ENCODE results near the gene ZNF223.

ZNF223 gene

DNA sequence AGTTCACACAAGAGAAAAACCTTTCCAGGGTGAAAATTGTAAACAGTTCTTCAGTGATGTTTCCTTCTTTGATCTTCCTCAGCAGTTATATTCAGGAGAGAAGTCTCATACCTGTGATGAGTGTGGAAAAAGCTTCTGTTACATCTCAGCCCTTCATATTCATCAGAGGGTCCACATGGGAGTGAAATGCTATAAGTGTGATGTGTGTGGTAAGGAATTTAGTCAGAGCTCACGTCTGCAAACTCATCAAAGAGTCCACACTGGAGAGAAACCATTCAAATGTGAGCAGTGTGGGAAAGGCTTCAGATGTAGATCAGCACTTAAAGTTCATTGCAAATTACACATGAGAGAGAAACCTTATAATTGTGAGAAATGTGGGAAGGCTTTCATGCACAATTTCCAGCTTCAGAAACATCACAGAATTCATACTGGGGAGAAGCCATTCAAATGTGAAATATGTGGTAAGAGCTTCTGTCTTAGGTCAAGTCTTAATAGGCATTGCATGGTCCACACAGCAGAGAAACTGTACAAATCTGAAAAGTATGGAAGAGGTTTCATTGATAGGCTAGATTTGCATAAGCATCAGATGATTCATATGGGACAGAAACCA, 19.7 kb upstream of the ZNF223 start:
- TF ChIP-seq, protein P1, sequence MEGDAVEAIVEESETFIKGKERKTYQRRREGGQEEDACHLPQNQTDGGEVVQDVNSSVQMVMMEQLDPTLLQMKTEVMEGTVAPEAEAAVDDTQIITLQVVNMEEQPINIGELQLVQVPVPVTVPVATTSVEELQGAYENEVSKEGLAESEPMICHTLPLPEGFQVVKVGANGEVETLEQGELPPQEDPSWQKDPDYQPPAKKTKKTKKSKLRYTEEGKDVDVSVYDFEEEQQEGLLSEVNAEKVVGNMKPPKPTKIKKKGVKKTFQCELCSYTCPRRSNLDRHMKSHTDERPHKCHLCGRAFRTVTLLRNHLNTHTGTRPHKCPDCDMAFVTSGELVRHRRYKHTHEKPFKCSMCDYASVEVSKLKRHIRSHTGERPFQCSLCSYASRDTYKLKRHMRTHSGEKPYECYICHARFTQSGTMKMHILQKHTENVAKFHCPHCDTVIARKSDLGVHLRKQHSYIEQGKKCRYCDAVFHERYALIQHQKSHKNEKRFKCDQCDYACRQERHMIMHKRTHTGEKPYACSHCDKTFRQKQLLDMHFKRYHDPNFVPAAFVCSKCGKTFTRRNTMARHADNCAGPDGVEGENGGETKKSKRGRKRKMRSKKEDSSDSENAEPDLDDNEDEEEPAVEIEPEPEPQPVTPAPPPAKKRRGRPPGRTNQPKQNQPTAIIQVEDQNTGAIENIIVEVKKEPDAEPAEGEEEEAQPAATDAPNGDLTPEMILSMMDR (conservative IDR thresholded peaks at IDR 0.05; ENCODE audit: control insufficient read depth, insufficient read depth, low read depth, low read length): no peak
- no peak overlapping the region for H3K4me3 ChIP-seq (ENCODE audit: control insufficient read depth, low read depth, low read length)
- DNase-seq (ENCODE audit: low read depth): peak; percentile 5

GRCh38 chr19:44042147-44042546, 9.7 kb upstream of the ZNF223 start:
- no peak overlapping the region for H3K4me3 ChIP-seq (ENCODE audit: control insufficient read depth, low read depth, low read length)
- no peak for DNase-seq (ENCODE audit: low read depth)
- TF ChIP-seq, protein P1 (conservative IDR thresholded peaks at IDR 0.05; ENCODE audit: control insufficient read depth, insufficient read depth, low read depth, low read length): no peak

DNA sequence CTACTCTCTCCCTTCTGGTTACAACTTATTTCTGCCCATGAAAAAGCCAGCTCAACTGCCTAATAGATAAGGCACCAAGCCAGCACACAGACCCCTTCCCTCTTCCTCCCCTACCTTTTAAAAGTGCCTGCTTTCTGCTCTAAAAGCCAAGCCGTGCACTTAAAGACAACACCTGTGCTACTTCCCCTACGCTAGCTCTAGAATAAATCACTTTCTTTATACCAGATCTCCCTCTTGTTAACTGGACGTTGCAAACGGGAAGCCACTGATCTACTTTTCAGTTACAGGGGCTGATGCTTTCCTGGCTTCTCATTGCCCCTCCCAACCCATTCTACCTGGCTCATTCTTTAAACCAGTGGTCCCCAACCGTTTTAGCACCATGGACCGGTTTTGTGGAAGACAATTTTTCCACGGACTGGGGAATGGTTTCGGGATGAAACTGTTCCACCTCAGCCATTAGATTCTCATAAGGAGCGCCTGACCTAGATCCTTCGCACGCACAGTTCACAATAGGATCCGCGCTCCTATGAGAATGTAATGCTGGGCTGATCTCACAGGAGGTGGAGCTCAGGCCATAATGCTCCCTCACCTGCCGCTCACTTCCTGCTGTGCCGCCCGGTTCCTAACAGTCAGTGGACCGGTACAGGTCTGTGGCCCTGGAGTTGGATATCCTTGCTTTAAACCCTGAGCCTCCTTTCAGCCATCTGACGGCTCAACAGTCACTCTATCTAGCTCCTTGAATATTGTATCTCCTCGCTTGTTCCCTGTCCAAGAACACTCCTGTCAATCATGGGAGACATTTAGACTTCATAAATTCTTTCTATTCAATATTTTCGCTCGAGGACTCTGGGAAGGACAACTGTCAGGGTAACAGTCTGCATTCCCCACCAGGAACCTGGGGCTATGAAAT, 841 bp upstream of the ZNF223 start:
- no peak for DNase-seq (ENCODE audit: low read depth)
- peak overlapping the region; percentile 95 for H3K4me3 ChIP-seq (ENCODE audit: control insufficient read depth, low read depth, low read length)
- TF ChIP-seq, protein P1 (conservative IDR thresholded peaks at IDR 0.05; ENCODE audit: control insufficient read depth, insufficient read depth, low read depth, low read length): no peak

DNA sequence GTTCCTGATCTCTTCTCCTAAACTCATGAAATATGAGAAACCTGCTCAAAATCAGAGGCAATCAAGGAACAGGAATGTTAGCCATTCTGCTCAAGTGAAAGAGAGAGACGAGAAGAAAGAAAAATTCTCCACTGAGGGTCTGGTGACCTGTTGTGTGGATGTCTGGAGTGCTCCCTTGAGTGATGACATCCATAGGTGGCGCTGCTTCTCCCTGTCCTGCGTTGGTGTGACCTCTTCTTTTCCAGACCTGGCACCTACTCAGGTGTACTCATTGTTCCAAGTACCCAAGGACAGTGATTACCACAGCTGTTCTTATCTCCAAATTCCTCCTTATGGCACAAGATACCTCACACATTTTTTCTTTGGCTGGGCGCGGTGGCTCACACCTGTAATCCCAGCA, 4.0 kb downstream of the ZNF223 start:
- H3K4me3 ChIP-seq (ENCODE audit: control insufficient read depth, low read depth, low read length): no peak overlapping the region
- no peak for DNase-seq (ENCODE audit: low read depth)
- TF ChIP-seq, protein P1 (conservative IDR thresholded peaks at IDR 0.05; ENCODE audit: control insufficient read depth, insufficient read depth, low read depth, low read length): no peak

- no peak overlapping the region for H3K4me3 ChIP-seq (ENCODE audit: control insufficient read depth, low read depth, low read length)
- TF ChIP-seq, protein P1 (conservative IDR thresholded peaks at IDR 0.05; ENCODE audit: control insufficient read depth, insufficient read depth, low read depth, low read length): no peak
- DNase-seq (ENCODE audit: low read depth): no peak
Observed at GRCh38 chr19:44059229-44059628, 7.4 kb downstream of the ZNF223 start.

DNA sequence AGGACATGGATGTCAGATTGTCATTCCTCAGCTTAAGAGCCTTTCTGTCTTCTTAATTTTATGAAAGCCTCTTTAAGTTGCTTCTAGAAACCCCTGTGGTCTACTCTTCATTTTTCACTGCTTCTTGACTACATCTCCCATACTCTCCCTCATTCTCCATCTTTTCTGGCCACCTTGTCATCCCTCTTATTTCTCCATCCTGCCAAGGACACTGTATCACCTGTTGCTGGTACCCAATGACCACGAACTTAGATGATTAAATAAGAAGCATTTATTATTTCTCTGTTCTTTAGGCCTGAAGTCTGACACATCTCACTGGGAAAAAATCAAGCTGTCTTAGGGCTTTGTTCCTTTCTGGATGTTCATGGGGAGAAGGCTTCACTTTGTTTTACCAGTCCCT, 9.2 kb downstream of the ZNF223 start:
- TF ChIP-seq, protein P1 (conservative IDR thresholded peaks at IDR 0.05; ENCODE audit: control insufficient read depth, insufficient read depth, low read depth, low read length): no peak
- DNase-seq (ENCODE audit: low read depth): no peak
- no peak overlapping the region for H3K4me3 ChIP-seq (ENCODE audit: control insufficient read depth, low read depth, low read length)
